Measurements from ENCODE around the gene LRMDA.

DNA sequence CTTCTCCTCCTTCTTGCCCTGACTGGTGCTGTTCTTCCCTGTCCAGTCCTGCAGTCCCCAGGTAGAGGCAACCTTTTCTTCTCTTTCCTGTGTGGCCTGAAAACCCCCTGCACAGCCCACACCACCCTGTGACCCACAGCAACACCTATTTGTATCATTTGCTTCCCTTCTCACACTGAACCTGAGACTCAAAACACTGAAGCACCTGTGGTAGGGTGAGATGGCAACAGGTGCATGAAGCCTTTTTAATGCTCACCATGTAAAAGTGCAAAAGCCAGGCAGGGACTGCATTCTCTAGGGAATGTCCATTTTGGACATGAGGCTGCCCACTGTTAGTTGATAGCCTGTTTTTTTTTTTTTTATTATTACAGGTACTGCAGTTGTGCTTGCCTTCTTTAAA is 71.4 kb downstream of the LRMDA start:
- TF ChIP-seq, protein P1, sequence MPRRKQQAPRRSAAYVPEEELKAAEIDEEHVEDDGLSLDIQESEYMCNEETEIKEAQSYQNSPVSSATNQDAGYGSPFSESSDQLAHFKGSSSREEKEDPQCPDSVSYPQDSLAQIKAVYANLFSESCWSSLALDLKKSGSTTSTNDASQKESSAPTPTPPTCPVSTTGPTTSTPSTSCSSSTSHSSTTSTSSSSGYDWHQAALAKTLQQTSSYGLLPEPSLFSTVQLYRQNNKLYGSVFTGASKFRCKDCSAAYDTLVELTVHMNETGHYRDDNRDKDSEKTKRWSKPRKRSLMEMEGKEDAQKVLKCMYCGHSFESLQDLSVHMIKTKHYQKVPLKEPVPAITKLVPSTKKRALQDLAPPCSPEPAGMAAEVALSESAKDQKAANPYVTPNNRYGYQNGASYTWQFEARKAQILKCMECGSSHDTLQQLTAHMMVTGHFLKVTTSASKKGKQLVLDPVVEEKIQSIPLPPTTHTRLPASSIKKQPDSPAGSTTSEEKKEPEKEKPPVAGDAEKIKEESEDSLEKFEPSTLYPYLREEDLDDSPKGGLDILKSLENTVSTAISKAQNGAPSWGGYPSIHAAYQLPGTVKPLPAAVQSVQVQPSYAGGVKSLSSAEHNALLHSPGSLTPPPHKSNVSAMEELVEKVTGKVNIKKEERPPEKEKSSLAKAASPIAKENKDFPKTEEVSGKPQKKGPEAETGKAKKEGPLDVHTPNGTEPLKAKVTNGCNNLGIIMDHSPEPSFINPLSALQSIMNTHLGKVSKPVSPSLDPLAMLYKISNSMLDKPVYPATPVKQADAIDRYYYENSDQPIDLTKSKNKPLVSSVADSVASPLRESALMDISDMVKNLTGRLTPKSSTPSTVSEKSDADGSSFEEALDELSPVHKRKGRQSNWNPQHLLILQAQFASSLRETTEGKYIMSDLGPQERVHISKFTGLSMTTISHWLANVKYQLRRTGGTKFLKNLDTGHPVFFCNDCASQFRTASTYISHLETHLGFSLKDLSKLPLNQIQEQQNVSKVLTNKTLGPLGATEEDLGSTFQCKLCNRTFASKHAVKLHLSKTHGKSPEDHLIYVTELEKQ (tag by site-specific recombination; IDR thresholded peaks at IDR 0.05; ENCODE audit: borderline replicate concordance), result no peak
- TF ChIP-seq ZNF501 (tag by site-specific recombination; IDR thresholded peaks at IDR 0.05), result no peak
- no peak for TF ChIP-seq ZNF416 (tag by site-specific recombination; IDR thresholded peaks at IDR 0.05)
- TF ChIP-seq, protein P2, sequence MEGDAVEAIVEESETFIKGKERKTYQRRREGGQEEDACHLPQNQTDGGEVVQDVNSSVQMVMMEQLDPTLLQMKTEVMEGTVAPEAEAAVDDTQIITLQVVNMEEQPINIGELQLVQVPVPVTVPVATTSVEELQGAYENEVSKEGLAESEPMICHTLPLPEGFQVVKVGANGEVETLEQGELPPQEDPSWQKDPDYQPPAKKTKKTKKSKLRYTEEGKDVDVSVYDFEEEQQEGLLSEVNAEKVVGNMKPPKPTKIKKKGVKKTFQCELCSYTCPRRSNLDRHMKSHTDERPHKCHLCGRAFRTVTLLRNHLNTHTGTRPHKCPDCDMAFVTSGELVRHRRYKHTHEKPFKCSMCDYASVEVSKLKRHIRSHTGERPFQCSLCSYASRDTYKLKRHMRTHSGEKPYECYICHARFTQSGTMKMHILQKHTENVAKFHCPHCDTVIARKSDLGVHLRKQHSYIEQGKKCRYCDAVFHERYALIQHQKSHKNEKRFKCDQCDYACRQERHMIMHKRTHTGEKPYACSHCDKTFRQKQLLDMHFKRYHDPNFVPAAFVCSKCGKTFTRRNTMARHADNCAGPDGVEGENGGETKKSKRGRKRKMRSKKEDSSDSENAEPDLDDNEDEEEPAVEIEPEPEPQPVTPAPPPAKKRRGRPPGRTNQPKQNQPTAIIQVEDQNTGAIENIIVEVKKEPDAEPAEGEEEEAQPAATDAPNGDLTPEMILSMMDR (tag by site-specific recombination; IDR thresholded peaks at IDR 0.05), result no peak
- no peak for TF ChIP-seq BCL11A (tag by site-specific recombination; IDR thresholded peaks at IDR 0.05; ENCODE audit: low read depth)
- no peak for TF ChIP-seq TCF7L2 (IDR thresholded peaks at IDR 0.05; ENCODE audit: borderline replicate concordance, low read depth, low read length)
- TF ChIP-seq, protein P3, sequence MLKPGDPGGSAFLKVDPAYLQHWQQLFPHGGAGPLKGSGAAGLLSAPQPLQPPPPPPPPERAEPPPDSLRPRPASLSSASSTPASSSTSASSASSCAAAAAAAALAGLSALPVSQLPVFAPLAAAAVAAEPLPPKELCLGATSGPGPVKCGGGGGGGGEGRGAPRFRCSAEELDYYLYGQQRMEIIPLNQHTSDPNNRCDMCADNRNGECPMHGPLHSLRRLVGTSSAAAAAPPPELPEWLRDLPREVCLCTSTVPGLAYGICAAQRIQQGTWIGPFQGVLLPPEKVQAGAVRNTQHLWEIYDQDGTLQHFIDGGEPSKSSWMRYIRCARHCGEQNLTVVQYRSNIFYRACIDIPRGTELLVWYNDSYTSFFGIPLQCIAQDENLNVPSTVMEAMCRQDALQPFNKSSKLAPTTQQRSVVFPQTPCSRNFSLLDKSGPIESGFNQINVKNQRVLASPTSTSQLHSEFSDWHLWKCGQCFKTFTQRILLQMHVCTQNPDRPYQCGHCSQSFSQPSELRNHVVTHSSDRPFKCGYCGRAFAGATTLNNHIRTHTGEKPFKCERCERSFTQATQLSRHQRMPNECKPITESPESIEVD (tag by site-specific recombination; IDR thresholded peaks at IDR 0.05), result no peak
- TF ChIP-seq RBAK (tag by site-specific recombination; IDR thresholded peaks at IDR 0.05), result no peak
